GM13977 (cell line): Measurements from ENCODE around the gene SPC25.

Source experiments
- DNase-seq: peaks from one replicate; pipeline ENCODE4 v3.0.0; 2012; ENCODE audit warnings: low spot score
- in situ Hi-C: fragments of 300-500 bp; cut with MboI; formaldehyde crosslinking; loops from one replicate; pipeline ENCODE4 v1.12.0; 2022; ENCODE audit warnings: low sequenced_read_pairs, low pct_unique_long_range_greater_than_20kb, mixed read lengths, inconsistent platforms; ENCODE audit not compliant: unreplicated experiment
- TF ChIP-seq, protein P1 (sequence below): IDR thresholded peaks from 2 replicates; pipeline ENCODE4 v1.5.1; 2012; ENCODE audit warnings: mild to moderate bottlenecking, control low read depth; ENCODE audit not compliant: insufficient read depth; ENCODE audit errors: extremely low read depth, missing control alignments

The SPC25 gene

DNA sequence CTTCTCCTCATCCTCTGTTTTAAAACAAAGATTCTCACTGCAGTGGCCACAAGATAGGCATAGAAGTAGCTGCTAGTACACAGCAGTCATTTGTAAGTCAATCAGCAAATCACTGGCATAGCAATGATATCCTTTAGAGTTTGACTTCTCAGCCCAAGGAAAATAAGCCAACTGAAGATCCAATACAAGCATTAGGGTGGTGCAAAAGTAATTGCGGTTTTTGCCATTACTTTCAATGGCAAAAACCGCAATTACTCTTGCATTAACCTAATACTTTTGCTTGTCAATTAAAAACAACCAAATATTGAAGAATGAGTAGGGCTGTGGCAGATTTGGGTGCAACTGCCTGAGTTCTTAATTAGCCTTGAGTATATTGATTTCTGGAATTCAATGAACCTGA lies 13.7 kb upstream of the SPC25 start:
- in situ Hi-C loops = loop anchor here (25.0 kb wide), 1 partner anchor 567 kb away; no protein-coding TSS in a partner anchor
- TF ChIP-seq, protein P1, sequence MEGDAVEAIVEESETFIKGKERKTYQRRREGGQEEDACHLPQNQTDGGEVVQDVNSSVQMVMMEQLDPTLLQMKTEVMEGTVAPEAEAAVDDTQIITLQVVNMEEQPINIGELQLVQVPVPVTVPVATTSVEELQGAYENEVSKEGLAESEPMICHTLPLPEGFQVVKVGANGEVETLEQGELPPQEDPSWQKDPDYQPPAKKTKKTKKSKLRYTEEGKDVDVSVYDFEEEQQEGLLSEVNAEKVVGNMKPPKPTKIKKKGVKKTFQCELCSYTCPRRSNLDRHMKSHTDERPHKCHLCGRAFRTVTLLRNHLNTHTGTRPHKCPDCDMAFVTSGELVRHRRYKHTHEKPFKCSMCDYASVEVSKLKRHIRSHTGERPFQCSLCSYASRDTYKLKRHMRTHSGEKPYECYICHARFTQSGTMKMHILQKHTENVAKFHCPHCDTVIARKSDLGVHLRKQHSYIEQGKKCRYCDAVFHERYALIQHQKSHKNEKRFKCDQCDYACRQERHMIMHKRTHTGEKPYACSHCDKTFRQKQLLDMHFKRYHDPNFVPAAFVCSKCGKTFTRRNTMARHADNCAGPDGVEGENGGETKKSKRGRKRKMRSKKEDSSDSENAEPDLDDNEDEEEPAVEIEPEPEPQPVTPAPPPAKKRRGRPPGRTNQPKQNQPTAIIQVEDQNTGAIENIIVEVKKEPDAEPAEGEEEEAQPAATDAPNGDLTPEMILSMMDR = no peak
- DNase-seq = no peak

DNA sequence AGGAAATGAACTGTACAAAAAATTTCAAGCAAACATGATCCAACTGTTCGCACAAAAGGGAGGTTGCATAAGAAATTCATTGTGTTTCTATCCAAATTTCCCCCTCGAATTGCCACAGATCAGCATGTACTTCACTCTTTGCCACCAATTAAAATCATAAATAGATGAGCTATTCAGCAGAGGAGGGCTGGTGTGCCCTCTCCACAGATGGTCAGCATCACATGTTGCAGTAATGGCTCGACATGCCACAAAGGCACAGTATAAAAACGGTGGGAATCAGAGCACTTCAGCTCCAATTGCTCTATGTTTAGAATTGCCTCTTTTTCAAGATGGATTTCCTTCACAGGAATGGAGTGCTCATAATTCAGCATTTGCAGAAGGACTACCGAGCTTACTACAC lies 10.8 kb upstream of the SPC25 start, which contains the start of gene G6PC2:
G6PC2 (plus strand) TSS at position 289 of the 400 bp plus-strand sequence; CDS start at position 330, 41 bp downstream.
- no peak for DNase-seq

DNA sequence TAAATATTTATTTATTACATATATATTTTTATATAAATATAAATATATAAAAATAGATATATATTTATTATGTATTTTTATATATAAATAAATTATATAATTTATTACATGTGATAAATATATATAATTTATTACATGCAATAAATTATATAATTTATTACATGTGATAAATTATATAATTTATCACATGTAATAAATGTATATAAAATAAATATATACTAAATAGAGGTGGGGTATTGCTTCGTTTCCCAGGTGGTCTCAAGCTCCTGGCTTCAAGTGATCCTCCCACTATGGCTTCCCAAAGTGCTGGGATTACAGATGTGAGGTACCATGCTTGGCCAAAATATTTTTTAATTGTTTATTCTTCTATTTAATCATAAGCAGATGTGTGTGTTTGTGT lies 7.2 kb upstream of the SPC25 start:
- no peak for DNase-seq
- TF ChIP-seq, protein P1 = no peak
- in situ Hi-C loops = no loop called here

More for the DNA sequence above, 10.8 kb upstream of the SPC25 start, which contains the start of gene G6PC2:
- in situ Hi-C loops = loop anchor here (25.0 kb wide), 1 partner anchor 564 kb away; no protein-coding TSS in a partner anchor
- TF ChIP-seq, protein P1 = no peak

DNA sequence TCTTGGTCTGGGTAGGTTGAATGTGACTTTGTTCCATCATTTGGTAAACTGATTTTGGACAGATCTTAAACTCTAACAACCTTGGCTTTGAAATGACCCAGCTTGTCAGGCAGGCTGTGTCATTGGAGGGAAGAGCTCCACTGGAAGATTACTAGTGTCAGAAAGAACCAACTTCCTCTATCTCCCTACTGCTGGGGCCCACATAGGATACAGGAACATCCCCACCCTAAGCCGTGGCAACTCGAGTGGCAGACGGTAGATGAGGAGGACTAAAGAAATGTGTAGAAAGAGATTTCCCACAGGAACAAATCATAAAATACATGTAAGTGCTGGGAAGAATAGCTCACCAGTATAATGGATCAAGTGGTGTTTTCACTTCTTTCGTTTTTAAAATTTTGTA lies 6.6 kb upstream of the SPC25 start:
- TF ChIP-seq, protein P1 = no peak
- in situ Hi-C loops = no loop called here
- DNase-seq = no peak

DNA sequence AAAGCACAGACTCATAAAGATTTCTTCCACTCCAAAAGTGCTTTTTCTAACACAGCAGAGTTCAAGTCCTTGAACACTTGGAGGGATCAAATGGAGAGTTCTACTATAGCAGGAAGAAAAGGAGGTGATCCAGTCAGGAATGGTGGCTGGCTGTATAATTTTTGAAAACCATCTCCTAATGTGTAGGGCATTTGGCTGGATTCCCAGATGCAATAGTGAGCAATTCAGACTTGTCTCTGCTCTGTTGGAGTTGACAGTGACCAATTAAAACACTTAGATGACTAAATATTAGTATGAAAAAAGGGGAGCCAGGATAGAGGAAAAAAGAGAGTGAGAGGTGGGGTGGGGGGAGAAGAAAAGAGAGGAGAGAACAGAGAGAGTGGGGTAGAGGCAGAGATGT lies 5.5 kb upstream of the SPC25 start:
- TF ChIP-seq, protein P1 = no peak
- no peak for DNase-seq
- in situ Hi-C loops = no loop called here

DNA sequence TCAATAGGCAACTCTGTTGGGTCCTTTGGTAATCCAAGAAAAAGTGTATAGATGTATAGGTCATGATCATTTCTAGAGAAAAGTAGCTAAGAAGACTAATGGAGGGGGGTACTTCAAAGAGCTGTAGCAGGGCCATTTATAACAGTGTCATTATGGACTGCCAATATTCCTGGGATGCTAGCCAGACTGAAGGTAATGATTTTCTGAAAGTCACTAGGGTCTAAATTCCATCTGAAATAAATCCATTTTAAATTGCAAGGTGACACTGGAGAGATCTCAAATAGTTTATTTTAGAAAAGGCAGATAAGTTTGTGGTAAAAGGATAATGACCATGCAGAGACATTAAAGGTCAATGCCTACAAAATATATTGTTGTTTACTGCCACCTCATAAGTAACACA lies 4.5 kb upstream of the SPC25 start:
- TF ChIP-seq, protein P1 = no peak
- in situ Hi-C loops = no loop called here

DNA sequence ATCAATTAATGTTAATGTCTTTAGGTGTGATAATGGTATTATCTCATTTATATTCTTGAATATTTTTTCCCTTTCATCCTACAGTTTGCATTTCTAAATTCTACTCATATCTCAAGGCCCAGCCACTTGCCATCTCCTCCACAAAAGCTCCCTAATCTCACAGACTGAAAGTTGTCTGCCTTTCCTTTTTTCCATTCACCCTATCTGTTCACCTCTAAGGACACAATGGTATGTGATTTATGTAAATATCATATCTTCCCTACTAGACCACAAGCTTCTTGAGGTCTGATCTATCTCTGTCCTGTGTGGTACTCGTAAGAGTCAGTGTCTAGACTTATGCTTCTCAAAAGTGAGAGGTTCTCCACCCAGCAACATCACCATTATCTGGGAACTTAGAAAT lies 3.9 kb upstream of the SPC25 start:
- in situ Hi-C loops = no loop called here
- TF ChIP-seq, protein P1 = no peak

More for the DNA sequence above, 4.5 kb upstream of the SPC25 start:
- no peak for DNase-seq

More for the DNA sequence above, 3.9 kb upstream of the SPC25 start:
- no peak for DNase-seq
